ENCODE measurements around the gene TAPT1. TPM values are rescaled to one million over a fixed set of nuclear protein-coding genes. Genes with fewer than 3 reads are reported as not detected.

TAPT1 gene
- total RNA-seq, 1 experiment from 2014 or later: 22.0 TPM

- TF ChIP-seq CTCF (IDR thresholded peaks at IDR 0.05; ENCODE audit: unreplicated experiment): no peak
- intact Hi-C loops (cut with micrococcal nuclease): no loop called here
- BruUV-seq (replicated peaks): no TSS peak
- ChIA-PET CTCF (interaction anchor here (0.5 to 1.5 kb wide), 2 partner anchors 8 to 63 kb away, joined by 3 to 5 read pairs; no protein-coding TSS in a partner anchor), POLR2A (no interaction called here)
- no peaks in the 10 kb centered on the region for H3K36me3 Mint-ChIP-seq (ENCODE audit: insufficient read depth, unreplicated experiment)
- H3K4me3 Mint-ChIP-seq (ENCODE audit: unreplicated experiment): no peak overlapping the region
- H3K9me3 Mint-ChIP-seq (ENCODE audit: unreplicated experiment): peaks cover 5% of the 10 kb centered on the region
- no peaks in the 10 kb centered on the region for H3K27me3 Mint-ChIP-seq (ENCODE audit: insufficient read depth, unreplicated experiment)
- H3K27ac Mint-ChIP-seq (ENCODE audit: low read depth, unreplicated experiment): no peak overlapping the region
- H3K4me1 Mint-ChIP-seq (ENCODE audit: insufficient read depth, unreplicated experiment): peaks cover 24% of the 10 kb centered on the region
- no peak for DNase-seq (ENCODE audit: unreplicated experiment)
Observed at GRCh38 chr4:16136827-16137226, 89.4 kb downstream of the TAPT1 start.

- ChIA-PET CTCF (no interaction called here), POLR2A (no interaction called here)
- peaks cover 20% of the 10 kb centered on the region for H3K4me1 Mint-ChIP-seq (ENCODE audit: insufficient read depth, unreplicated experiment)
- no TSS peak for BruUV-seq (replicated peaks)
- TF ChIP-seq CTCF (IDR thresholded peaks at IDR 0.05; ENCODE audit: unreplicated experiment): no peak
- DNase-seq (ENCODE audit: unreplicated experiment): no peak
- intact Hi-C loops (cut with micrococcal nuclease): no loop called here
- H3K27ac Mint-ChIP-seq (ENCODE audit: low read depth, unreplicated experiment): no peak overlapping the region
- no peak overlapping the region for H3K4me3 Mint-ChIP-seq (ENCODE audit: unreplicated experiment)
- H3K9me3 Mint-ChIP-seq (ENCODE audit: unreplicated experiment): peaks cover 5% of the 10 kb centered on the region
- no peaks in the 10 kb centered on the region for H3K36me3 Mint-ChIP-seq (ENCODE audit: insufficient read depth, unreplicated experiment)
- no peaks in the 10 kb centered on the region for H3K27me3 Mint-ChIP-seq (ENCODE audit: insufficient read depth, unreplicated experiment)
Observed at GRCh38 chr4:16136311-16136710, 90.0 kb downstream of the TAPT1 start.

- ChIA-PET POLR2A (no interaction called here), CTCF (no interaction called here)
- Mint-ChIP-seq H3K36me3 (ENCODE audit: insufficient read depth, unreplicated experiment) (no peaks in the 10 kb centered on the region), H3K27me3 (ENCODE audit: insufficient read depth, unreplicated experiment) (no peaks in the 10 kb centered on the region), H3K4me3 (ENCODE audit: unreplicated experiment) (no peak overlapping the region), H3K27ac (ENCODE audit: low read depth, unreplicated experiment) (no peak overlapping the region), H3K4me1 (ENCODE audit: insufficient read depth, unreplicated experiment) (no peaks in the 10 kb centered on the region), H3K9me3 (ENCODE audit: unreplicated experiment) (peaks cover 5% of the 10 kb centered on the region)
- intact Hi-C loops (cut with micrococcal nuclease): no loop called here
- BruUV-seq (replicated peaks): no TSS peak
- DNase-seq (ENCODE audit: unreplicated experiment): no peak
- TF ChIP-seq CTCF (IDR thresholded peaks at IDR 0.05; ENCODE audit: unreplicated experiment): no peak
Observed at GRCh38 chr4:16133406-16133805, 92.9 kb downstream of the TAPT1 start.

GRCh38 chr4:16131293-16131692 is 95.0 kb downstream of the TAPT1 start:
- Mint-ChIP-seq H3K27me3 (ENCODE audit: insufficient read depth, unreplicated experiment) (no peaks in the 10 kb centered on the region), H3K4me3 (ENCODE audit: unreplicated experiment) (no peak overlapping the region), H3K27ac (ENCODE audit: low read depth, unreplicated experiment) (no peak overlapping the region), H3K4me1 (ENCODE audit: insufficient read depth, unreplicated experiment) (no peaks in the 10 kb centered on the region), H3K36me3 (ENCODE audit: insufficient read depth, unreplicated experiment) (no peaks in the 10 kb centered on the region), H3K9me3 (ENCODE audit: unreplicated experiment) (peaks cover 5% of the 10 kb centered on the region)
- BruUV-seq (replicated peaks): no TSS peak
- ChIA-PET CTCF (interaction anchor here (0.6 to 0.7 kb wide), 2 partner anchors 68 to 402 kb away, joined by 3 to 4 read pairs; no protein-coding TSS in a partner anchor), POLR2A (interaction anchor here (0.7 kb wide), 1 partner anchor 779 kb away, joined by 3 read pairs; no protein-coding TSS in a partner anchor)
- TF ChIP-seq CTCF (IDR thresholded peaks at IDR 0.05; ENCODE audit: unreplicated experiment): no peak
- intact Hi-C loops (cut with micrococcal nuclease): no loop called here
- DNase-seq (ENCODE audit: unreplicated experiment): no peak
